K562 (cell line): ENCODE measurements around the gene ARHGEF3. TPM values are rescaled to one million over a fixed set of nuclear protein-coding genes. Genes with fewer than 3 reads are reported as not detected.

Experiments used
- ATAC-seq: fragments of 200-7000 bp; cut with Tn5 transposase; 3 replicates; pipeline ENCODE4 v1.9.1; 2020; ENCODE audit warnings: moderate library complexity
- BruUV-seq: library from RNA; stranded (reverse); fragments of 400-500 nt; replicated peaks from 2 replicates; lab custom pipeline; 2021; lab: Mats Ljungman, UMichigan
- CTCF ChIA-PET: fragments of 300-600 bp; formaldehyde crosslinking; extraction: SDS; loops from one replicate; lab custom pipeline; 2021; ENCODE audit warnings: low intra/inter-chr PET ratio; lab: Yijun Ruan, JAX
- POLR2A ChIA-PET: fragments of 300-600, 350-650 bp; sonication (Branson Sonifier 250); formaldehyde crosslinking; extraction: SDS; loops from one replicate; lab custom pipeline; 2021; ENCODE audit warnings: antibody characterized with exemption, inconsistent platforms; lab: Yijun Ruan, JAX
- DNase-seq, 4 experiments: peaks; one replicate each; pipeline versions ENCODE4 v3.0.0 to v3.0.0-alpha.2; 2011 to 2018; ENCODE audit warnings: low spot score in 3 of 4, mixed read lengths in 3 of 4; ENCODE audit errors: extremely low read depth in 1 of 4
- FAIRE-seq: peaks from 2 replicates; lab custom pipeline; 2011; peaks lifted over from hg19 to GRCh38; lab: Jason Lieb, UNC
- H2AFZ ChIP-seq: 2 replicates; pipeline ENCODE4 v1.6.0; 2011; ENCODE audit warnings: low read depth, low read length, control low read depth, inconsistent platforms
- H3K27ac ChIP-seq: fragments of 200-600 bp; 3 replicates; pipeline ENCODE4 v1.8.0; 2011; ENCODE audit warnings: low read depth, mild to moderate bottlenecking, control low read depth, inconsistent platforms, low read length, moderate library complexity, mixed read lengths; ENCODE audit errors: extremely low read depth
- H3K27me3 ChIP-seq, 2 experiments: fragments of 300-600 bp in 1 of 2; 2 replicates in 1 of 2; 3 replicates in 1 of 2; pipeline versions ENCODE4 v1.6.0 to v1.8.0; 2011; ENCODE audit warnings: inconsistent platforms in 2 of 2, low read length in 2 of 2, mild to moderate bottlenecking in 1 of 2, mixed read lengths in 1 of 2, moderate library complexity in 1 of 2; ENCODE audit not compliant: control insufficient read depth in 2 of 2, insufficient read depth in 2 of 2
- H3K36me3 ChIP-seq: fragments of 300-600 bp; 3 replicates; pipeline ENCODE4 v1.8.0; 2011; ENCODE audit warnings: mild to moderate bottlenecking, low read length, inconsistent platforms; ENCODE audit not compliant: control insufficient read depth, insufficient read depth
- H3K4me1 ChIP-seq, 2 experiments: fragments of 200-600 bp in 1 of 2; replicated peaks in 1 of 2; 2 replicates in 1 of 2; 3 replicates in 1 of 2; pipeline versions ENCODE4 v1.5.1 to v1.8.0; 2011; ENCODE audit warnings: inconsistent platforms in 2 of 2, low read length in 2 of 2, mild to moderate bottlenecking in 1 of 2, mixed read lengths in 1 of 2, moderate library complexity in 1 of 2; ENCODE audit not compliant: control insufficient read depth in 2 of 2, insufficient read depth in 2 of 2
- H3K4me2 ChIP-seq: 2 replicates; pipeline ENCODE4 v1.6.1; 2011; ENCODE audit warnings: low read length, control low read depth, inconsistent platforms, mixed read lengths; ENCODE audit not compliant: insufficient read depth
- H3K4me3 ChIP-seq: fragments of 200-600 bp; sonication (generic), shearing (Covaris generic); 2 replicates; pipeline ENCODE4 v1.5.1; 2016; ENCODE audit warnings: control low read depth, inconsistent platforms
- H3K79me2 ChIP-seq: fragments of 200-600 bp; 3 replicates; pipeline ENCODE4 v1.8.0; 2011; ENCODE audit warnings: low read length, inconsistent platforms; ENCODE audit not compliant: control insufficient read depth, insufficient read depth
- H3K9ac ChIP-seq, 2 experiments: 2 replicates each; pipeline versions ENCODE4 v1.6.0 to v1.6.1; 2011; ENCODE audit warnings: low read depth in 2 of 2, low read length in 2 of 2, control low read depth in 1 of 2, inconsistent platforms in 1 of 2, mild to moderate bottlenecking in 1 of 2, mixed read lengths in 1 of 2; ENCODE audit not compliant: insufficient read depth in 1 of 2
- H3K9me1 ChIP-seq: one replicate; pipeline ENCODE4 v1.6.0; 2011; ENCODE audit warnings: inconsistent platforms, mild to moderate bottlenecking, low read length, moderate library complexity; ENCODE audit not compliant: control insufficient read depth, insufficient read depth
- H3K9me3 ChIP-seq: replicated peaks from 2 replicates; pipeline ENCODE4 v1.5.1; 2011; ENCODE audit warnings: low read depth, low read length, inconsistent platforms; ENCODE audit not compliant: control insufficient read depth, insufficient read depth
- H4K20me1 ChIP-seq: replicated peaks from 2 replicates; pipeline ENCODE4 v1.6.1; 2011; ENCODE audit warnings: low read length, inconsistent platforms, mixed read lengths; ENCODE audit not compliant: control insufficient read depth, insufficient read depth
- ETV5 ChIP-seq: sonication (generic); formaldehyde crosslinking; IDR thresholded peaks from 2 replicates; pipeline ENCODE4 v1.4.0; 2020; ENCODE audit warnings: low read depth, mild to moderate bottlenecking, missing genetic modification reagents
- FOXP4 ChIP-seq: sonication (generic); formaldehyde crosslinking; IDR thresholded peaks from 2 replicates; pipeline ENCODE4 v1.8.0; 2022; ENCODE audit warnings: mild to moderate bottlenecking, missing genetic modification reagents, borderline replicate concordance
- HMG20A ChIP-seq: fragments of 450-650 bp; formaldehyde crosslinking; conservative IDR thresholded peaks from 2 replicates; pipeline ENCODE4 v1.4.0; 2020; ENCODE audit warnings: mild to moderate bottlenecking, mixed read lengths
- ILF3 ChIP-seq: fragments of 450-650 bp; IDR thresholded peaks from 2 replicates; pipeline ENCODE4 v1.6.1; 2018; ENCODE audit warnings: antibody characterized with exemption, mild to moderate bottlenecking, moderate library complexity, borderline replicate concordance
- MYBL2 ChIP-seq, 2 experiments: fragments of 450-650 bp in 1 of 2; sonication (generic) in 1 of 2; formaldehyde crosslinking in 1 of 2; IDR thresholded peaks; 2 replicates each; pipeline versions ENCODE4 v1.6.1 to v1.8.1; 2017 to 2022; ENCODE audit warnings: borderline replicate concordance in 1 of 2, inconsistent platforms in 1 of 2, low read depth in 1 of 2, mild to moderate bottlenecking in 1 of 2, missing genetic modification reagents in 1 of 2, moderate library complexity in 1 of 2
- PPARD ChIP-seq: fragments of 250-450 bp; sonication (Bioruptor Pico); IDR thresholded peaks from 2 replicates; pipeline ENCODE4 v1.8.0; 2022; ENCODE audit warnings: inconsistent platforms, mild to moderate bottlenecking, moderate library complexity
- PRMT5 ChIP-seq: sonication (generic); formaldehyde crosslinking; IDR thresholded peaks from 2 replicates; pipeline ENCODE4 v1.5.0; 2020; ENCODE audit warnings: missing genetic modification reagents
- SMARCA4 ChIP-seq: fragments of 450-650 bp; IDR thresholded peaks from 2 replicates; pipeline ENCODE4 v1.6.1; 2016
- ZBED1 ChIP-seq: IDR thresholded peaks from 2 replicates; pipeline ENCODE4 v1.6.1; 2014
- ZNF449 ChIP-seq: fragments of 250-450 bp; sonication (Bioruptor Pico); IDR thresholded peaks from 2 replicates; pipeline ENCODE4 v1.8.0; 2022; ENCODE audit warnings: moderate library complexity, mild to moderate bottlenecking, inconsistent platforms
- WGBS: fragments of 100-300 bp; shearing (Covaris generic); methylation state at CpG from one replicate; pipeline ENCODE4 v1.1.6; 2016; ENCODE audit warnings: low coverage, mixed read lengths; ENCODE audit not compliant: insufficient coverage; ENCODE audit errors: missing lambda C conversion rate; 5-methylcytosine and 5-hydroxymethylcytosine counted together
- in situ Hi-C: fragments of 300-500 bp; cut with MboI; formaldehyde crosslinking; loops from 4 replicates; pipeline ENCODE4 v1.15.0; 2018; ENCODE audit warnings: inconsistent platforms, mixed read lengths
- intact Hi-C: fragments of 100-400 bp; cut with micrococcal nuclease; formaldehyde crosslinking; loops from 2 replicates; pipeline ENCODE4 v1.14.2; 2022
- polyA plus RNA-seq, 8 experiments: library from polyadenylated mRNA; depleted of rRNA in 4 of 8; stranded (reverse) in 5 of 8; unstranded in 3 of 8; fragments of >200 nt; fragmentation: Nextera tagmentation in 2 of 8; fragmentation: Illumina TruSeq in 1 of 8; extraction: Ambion mirVana in 2 of 8; extraction: Trizol in 1 of 8; gene quantifications; 2 replicates each; pipeline versions ENCODE4 v1.2.1 to v1.2.3, GENCODE V29; 2011 to 2014; ENCODE audit warnings: inconsistent platforms in 1 of 8, missing spikeins in 1 of 8
- total RNA-seq, 7 experiments: library from RNA; depleted of rRNA in 6 of 7; stranded (reverse); fragments of >200 nt in 6 of 7; fragmentation: Illumina TruSeq in 2 of 7; extraction: Trizol in 2 of 7; gene quantifications; 2 replicates each; pipeline versions ENCODE4 v1.2.1 to v1.2.3, GENCODE V29; 2011 to 2021; ENCODE audit warnings: low replicate concordance in 1 of 7
- TF ChIP-seq, protein P1 (sequence below): fragments of 450-650 bp; IDR thresholded peaks from 2 replicates; pipeline ENCODE4 v1.6.1; 2017; ENCODE audit warnings: mild to moderate bottlenecking, moderate library complexity

Gene ARHGEF3
- total and polyA plus RNA-seq, 9 of the 15 experiments (the other 6 are each of a cell fraction or from before 2014, with no cell fraction given): 0.77 to 2.7 (median 1.4) TPM

DNA sequence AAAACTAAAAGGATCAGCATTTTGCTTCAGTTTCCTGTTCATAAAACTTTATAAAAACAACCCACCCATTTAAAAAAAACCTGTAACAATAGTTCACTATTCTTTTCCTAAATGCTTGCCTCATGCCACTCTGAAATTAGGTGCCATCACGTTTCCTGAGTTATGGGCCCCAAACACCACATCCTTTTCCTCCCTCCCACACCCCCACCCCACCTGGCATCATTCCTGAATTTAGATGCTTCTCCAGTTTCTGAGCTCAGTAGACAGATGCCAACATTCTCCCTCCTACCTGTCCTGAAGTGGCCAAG lies 11.9 kb upstream of the ARHGEF3 start (continued):
- TF ChIP-seq, protein P1, sequence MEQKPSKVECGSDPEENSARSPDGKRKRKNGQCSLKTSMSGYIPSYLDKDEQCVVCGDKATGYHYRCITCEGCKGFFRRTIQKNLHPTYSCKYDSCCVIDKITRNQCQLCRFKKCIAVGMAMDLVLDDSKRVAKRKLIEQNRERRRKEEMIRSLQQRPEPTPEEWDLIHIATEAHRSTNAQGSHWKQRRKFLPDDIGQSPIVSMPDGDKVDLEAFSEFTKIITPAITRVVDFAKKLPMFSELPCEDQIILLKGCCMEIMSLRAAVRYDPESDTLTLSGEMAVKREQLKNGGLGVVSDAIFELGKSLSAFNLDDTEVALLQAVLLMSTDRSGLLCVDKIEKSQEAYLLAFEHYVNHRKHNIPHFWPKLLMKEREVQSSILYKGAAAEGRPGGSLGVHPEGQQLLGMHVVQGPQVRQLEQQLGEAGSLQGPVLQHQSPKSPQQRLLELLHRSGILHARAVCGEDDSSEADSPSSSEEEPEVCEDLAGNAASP: no peak
- TF ChIP-seq SMARCA4: no peak
- TF ChIP-seq ETV5 (CRISPR knock-in tag): no peak
- no peak for TF ChIP-seq PPARD (CRISPR knock-in tag)

DNA sequence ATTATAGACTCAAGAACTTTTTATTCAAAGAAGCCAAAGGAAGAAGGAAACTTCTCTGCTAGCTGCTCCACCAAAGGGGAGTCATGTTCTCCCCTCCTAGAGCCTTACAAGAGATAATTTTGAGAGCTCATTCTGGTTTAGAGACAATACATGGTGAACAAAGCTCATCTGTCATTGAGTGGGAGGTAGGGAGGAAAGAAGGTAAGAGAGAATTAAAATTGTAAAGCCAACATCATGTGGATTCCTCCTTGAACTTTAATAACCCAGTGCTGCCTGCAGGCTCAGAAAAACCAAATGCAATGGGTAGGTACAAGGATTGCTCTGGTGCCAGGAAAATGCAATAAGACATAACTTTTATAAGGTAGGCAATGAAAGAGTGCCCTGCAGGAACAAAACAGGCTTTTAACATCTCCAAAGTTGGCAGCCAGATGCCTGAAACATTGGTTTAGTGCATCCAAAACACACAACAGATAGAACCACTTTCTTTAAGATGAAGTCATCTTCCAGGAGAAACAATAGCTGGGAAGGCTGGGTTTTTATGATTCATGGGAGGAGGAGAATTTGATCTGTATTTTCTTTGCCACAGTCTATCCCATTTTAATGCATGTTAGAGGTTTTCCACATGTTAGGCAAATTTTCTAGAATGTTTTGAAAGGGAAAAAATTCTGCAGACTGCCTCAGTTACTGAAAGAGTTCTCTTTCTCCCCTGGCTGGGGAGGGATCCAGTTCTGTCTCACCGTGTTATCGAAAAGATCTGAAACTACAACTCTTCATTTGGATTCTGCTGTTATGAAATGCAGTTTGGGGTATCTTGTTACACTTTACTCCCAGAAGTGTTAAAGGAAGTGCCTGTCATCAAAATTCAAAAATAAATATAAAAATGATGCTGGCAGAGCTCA lies 11.3 kb upstream of the ARHGEF3 start:
- no peak overlapping the region for H2AFZ ChIP-seq
- H3K4me3 ChIP-seq: no peak overlapping the region
- ChIA-PET POLR2A (no interaction called here), CTCF (no interaction called here)
- H3K4me2 ChIP-seq: no peak overlapping the region
- H3K4me1 ChIP-seq: no peaks in the 10 kb centered on the region
- intact Hi-C loops: no loop called here
- in situ Hi-C loops: no loop called here
- H3K27ac ChIP-seq: no peak overlapping the region
- no TSS peak for BruUV-seq
- DNase-seq: no peak
- TF ChIP-seq ILF3 (no peak), FOXP4 (CRISPR knock-in tag) (no peak), HMG20A (no peak), MYBL2 (IDR thresholded peaks at IDR 0.05; ENCODE audit: low read depth) (no peak), MYBL2 (CRISPR knock-in tag; IDR thresholded peaks at IDR 0.05; ENCODE audit: borderline replicate concordance) (no peak), ZNF449 (CRISPR knock-in tag) (no peak), ZBED1 (no peak), PRMT5 (CRISPR knock-in tag) (no peak)
- H3K9me1 ChIP-seq: no peaks in the 10 kb centered on the region
- no peaks in the 10 kb centered on the region for H4K20me1 ChIP-seq
- no peaks in the 10 kb centered on the region for H3K27me3 ChIP-seq
- FAIRE-seq: no peak
- H3K79me2 ChIP-seq: no peaks in the 10 kb centered on the region
- 0% methylated on average over 2 of the region's 2 CpGs for WGBS
- no peak overlapping the region for H3K9ac ChIP-seq
- ATAC-seq: no peak
- H3K36me3 ChIP-seq: no peaks in the 10 kb centered on the region
- no peaks in the 10 kb centered on the region for H3K9me3 ChIP-seq
